ENCODE results near the gene CNN3.

CNN3 gene

DNA sequence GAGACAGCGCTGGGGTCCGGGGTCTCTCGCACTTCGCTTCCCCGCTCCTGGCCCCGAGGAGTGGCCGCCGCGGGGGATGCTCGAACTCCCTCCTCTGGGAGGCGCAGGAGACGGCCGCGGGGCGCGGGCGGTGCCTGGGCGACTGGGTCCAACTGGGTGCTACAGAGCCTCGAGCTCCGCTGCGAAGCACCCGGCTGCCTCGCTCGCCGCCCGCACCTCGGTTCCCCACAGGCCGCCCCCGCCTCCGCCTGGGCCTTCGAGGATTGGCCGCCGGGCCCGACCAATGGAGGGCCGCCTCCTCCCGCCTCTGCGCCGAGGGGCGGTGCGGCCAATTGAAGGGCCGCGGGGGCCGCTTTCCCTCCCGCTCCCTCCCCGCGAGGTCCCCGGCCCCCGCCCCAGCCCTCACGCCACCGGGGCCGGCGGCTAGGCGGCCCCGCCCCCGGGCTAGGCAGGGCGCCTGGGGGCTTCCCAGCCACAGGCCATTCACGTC is at the start of gene CNN3:
CNN3 (minus strand) TSS at position 196 of the 490 bp plus-strand sequence. CDS start 216 bp downstream, outside the sequence.
- peak; percentile 51 for DNase-seq (ENCODE audit: low read depth)

GRCh38 chr1:94974824-94975223 is 47.9 kb upstream of the CNN3 start:
- no peak for DNase-seq (ENCODE audit: low read depth)

DNA sequence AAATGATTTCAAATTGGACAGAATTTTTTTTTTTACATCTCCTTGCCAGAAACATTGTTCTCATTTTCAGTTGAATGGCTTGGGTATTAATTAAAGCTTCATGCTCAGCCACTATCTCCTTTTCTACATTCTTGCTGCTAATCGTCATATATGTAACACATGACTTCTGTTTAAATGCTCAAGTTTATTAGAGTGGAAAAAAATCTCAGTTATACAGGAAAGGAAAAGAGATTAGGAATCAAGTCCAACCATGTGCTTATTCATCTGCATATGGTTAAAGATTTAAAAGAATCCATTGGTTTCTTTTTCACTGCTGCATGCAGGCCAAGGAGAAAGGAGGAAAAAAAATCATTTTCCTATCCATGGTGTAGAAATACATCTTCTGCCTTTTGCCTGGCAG is 47.3 kb upstream of the CNN3 start:
- no peak for DNase-seq (ENCODE audit: low read depth)

- no peak for DNase-seq (ENCODE audit: low read depth)
Measured at GRCh38 chr1:94973309-94973922, 46.5 kb upstream of the CNN3 start.

- DNase-seq (ENCODE audit: low read depth): no peak
Measured at GRCh38 chr1:94971491-94971924, 44.6 kb upstream of the CNN3 start.

DNA sequence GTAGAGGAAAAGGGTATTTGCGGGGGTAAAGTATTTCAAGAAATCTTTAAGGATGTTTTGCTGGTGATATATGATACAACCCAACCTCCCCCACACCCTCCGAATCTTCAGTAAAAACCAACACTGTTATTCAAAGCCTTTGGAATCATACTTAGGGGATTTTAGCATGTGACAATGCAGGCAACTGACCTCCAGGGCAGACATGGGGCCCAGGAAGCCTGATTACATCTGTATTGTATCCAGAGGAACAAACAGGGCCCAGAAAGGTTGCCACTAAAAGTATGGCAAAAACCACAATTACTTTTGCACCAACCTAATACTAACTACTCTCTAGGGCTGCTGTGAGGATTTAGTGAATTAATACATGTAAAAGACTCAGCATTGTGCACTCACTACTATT is 43.9 kb upstream of the CNN3 start:
- DNase-seq (ENCODE audit: low read depth): no peak

DNA sequence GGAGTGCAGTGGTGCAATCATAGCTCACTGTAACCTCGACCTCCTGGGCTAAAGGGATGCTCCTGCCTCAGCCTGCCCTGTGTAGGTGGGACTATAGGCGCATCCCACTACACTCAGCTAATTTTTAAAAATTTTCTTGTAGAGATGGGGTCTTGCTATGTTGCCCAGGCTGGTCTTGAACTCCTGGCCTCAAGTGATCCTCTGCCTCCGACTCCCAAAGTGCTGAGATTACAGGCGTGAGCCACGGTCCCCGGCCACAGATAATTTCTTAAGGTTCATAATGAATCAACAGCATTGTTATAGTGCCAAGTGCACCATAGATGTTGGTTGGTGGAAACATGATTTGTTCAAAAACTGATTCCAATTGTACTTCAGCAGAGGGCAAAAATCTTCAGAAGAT is 42.2 kb upstream of the CNN3 start:
- no peak for DNase-seq (ENCODE audit: low read depth)

DNA sequence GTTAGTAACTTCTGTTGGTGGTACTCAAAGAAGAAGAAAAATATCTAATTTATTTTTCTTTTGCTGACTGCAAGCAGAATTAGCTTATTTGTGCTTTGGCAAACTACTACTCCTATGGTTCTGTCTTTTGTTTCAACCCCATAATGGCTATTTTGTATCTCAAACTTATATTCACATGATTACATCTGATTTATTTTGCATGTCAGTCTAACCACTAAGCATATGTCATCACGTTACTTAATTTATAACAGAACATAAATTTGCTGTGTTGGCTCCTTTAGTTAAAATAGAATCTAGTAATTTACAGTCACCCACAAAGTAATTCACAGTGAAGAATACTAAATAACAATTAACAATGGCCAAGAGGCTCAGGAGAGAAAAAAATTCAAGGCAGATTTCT is 39.1 kb upstream of the CNN3 start:
- no peak for DNase-seq (ENCODE audit: low read depth)

GRCh38 chr1:94963864-94964263 is 37.0 kb upstream of the CNN3 start:
- DNase-seq (ENCODE audit: low read depth): no peak

- DNase-seq (ENCODE audit: low read depth): peak; percentile 14
Measured at GRCh38 chr1:94962409-94963265, 35.7 kb upstream of the CNN3 start.

DNA sequence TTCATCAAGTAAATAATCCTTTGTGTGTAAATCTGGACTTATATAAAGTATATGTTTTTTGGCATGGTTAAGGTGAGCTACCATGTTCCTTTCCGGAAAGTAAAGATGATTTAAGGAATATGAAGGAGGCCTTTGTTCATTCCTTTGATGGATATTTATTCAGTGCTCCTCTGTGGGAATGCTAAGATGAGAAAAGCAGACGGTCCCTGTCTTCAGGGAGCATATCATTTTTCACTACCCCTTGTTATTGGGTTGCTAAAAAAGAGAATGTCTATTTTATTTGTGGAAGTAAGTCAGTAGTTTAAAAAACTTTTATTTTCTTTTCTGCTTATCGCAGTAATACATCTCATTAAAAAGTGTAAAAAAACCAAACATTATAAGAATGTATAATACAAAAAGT is 35.1 kb upstream of the CNN3 start:
- DNase-seq (ENCODE audit: low read depth): no peak

DNA sequence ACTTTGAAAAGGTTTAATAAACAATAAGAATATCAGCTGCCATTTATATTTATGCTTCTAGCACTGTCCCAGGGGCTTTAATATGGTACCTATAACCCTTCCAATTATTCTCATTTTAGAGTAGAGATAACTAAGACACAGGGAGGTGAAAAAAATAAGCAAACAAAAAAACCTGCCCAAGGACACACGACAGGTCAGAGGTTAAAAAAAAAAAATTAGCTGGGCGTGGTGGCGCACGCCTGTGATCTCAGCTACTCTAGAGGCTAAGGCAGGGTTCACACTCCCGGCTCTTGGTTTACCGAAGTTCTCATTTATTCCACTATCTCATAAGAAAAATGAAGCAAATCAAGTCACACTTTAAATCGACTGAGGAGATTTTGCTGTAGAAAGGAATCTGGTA is 34.7 kb upstream of the CNN3 start:
- DNase-seq (ENCODE audit: low read depth): no peak

GRCh38 chr1:94958081-94958480 is 31.2 kb upstream of the CNN3 start:
- DNase-seq (ENCODE audit: low read depth): no peak

- DNase-seq (ENCODE audit: low read depth): no peak
Measured at GRCh38 chr1:94955767-94956632, 29.1 kb upstream of the CNN3 start.

- no peak for DNase-seq (ENCODE audit: low read depth)
Measured at GRCh38 chr1:94954263-94955220, 27.6 kb upstream of the CNN3 start.

GRCh38 chr1:94953746-94954145 is 26.8 kb upstream of the CNN3 start:
- DNase-seq (ENCODE audit: low read depth): no peak

GRCh38 chr1:94953107-94953506 is 26.2 kb upstream of the CNN3 start:
- DNase-seq (ENCODE audit: low read depth): no peak

- no peak for DNase-seq (ENCODE audit: low read depth)
Measured at GRCh38 chr1:94952539-94952938, 25.6 kb upstream of the CNN3 start.

DNA sequence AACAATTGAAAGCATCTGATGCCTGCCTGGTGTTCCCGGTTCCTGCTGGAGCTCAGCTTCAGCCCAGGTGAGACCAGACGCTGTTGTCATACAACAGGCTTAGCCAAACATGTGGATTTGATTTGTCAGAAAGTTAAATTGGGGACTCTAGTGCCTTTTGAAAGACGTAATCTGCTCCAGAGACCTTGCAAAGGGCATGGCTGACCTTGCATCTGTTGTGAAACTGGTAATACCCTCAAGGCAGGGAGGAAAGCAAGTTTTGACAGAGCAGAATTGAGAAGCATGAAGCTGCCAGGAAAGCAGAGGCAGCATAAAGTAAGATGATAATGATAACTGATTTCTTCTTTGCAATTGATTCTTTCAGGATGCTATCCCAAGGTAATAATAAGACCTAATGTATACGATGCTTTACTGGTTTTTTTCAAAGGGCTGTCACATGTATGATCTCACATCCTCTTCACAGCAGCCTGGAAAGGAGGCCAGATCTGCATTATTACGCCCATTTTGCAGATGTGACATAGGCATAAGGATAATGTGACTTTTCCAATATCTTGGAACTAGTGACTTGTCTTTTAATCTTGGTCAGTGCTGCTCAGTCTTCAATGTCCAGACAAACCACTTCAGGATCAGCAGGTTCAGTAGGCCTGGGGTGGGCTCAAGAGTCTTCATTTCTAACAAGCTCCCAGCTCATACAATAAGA is 24.7 kb upstream of the CNN3 start:
- no peak for DNase-seq (ENCODE audit: low read depth)

- DNase-seq (ENCODE audit: low read depth): no peak
Measured at GRCh38 chr1:94951046-94951445, 24.1 kb upstream of the CNN3 start.

Measured in activated T-cell treated with anti-CD3 and anti-CD28 coated beads for 1 hour (primary cell).